Activated CD4-positive, CD25-positive, alpha-beta regulatory T cell treated with anti-CD3 and anti-CD28 coated beads, Interleukin-2, amount 50 U/mL, for 16 hours (primary cell): Measurements from ENCODE around the gene FADS6.

ENCODE experiments used
- DNase-seq: peaks from one replicate; pipeline ENCODE4 v3.0.0-alpha.2; 2020; ENCODE audit warnings: low read depth, low spot score

Gene FADS6

GRCh38 chr17:74892974-74893911 is at the start of gene FADS6:
Gene FADS6, minus strand, starts transcription at chr17:74893633. Its CDS starts 38 bp downstream, at chr17:74893595.
- no peak for DNase-seq

- DNase-seq, result no peak
These were observed 47.8 kb upstream of the FADS6 start for GRCh38 chr17:74941128-74941725.

- no peak for DNase-seq
These were observed 46.1 kb upstream of the FADS6 start for GRCh38 chr17:74939534-74939933.

- DNase-seq, result no peak
These were observed 44.9 kb upstream of the FADS6 start for GRCh38 chr17:74938194-74938950.

GRCh38 chr17:74937064-74938051 is 43.9 kb upstream of the FADS6 start:
- no peak for DNase-seq

GRCh38 chr17:74936470-74936799 is 43.0 kb upstream of the FADS6 start:
- DNase-seq, result no peak

GRCh38 chr17:74935585-74936469 is 42.4 kb upstream of the FADS6 start, which contains the start of gene OTOP3:
Gene OTOP3, plus strand, starts transcription at chr17:74935898. Its CDS starts 24 bp downstream, at chr17:74935922.
- no peak for DNase-seq

GRCh38 chr17:74935048-74935447 is 41.6 kb upstream of the FADS6 start:
- no peak for DNase-seq

GRCh38 chr17:74930535-74931036 is 37.2 kb upstream of the FADS6 start:
- DNase-seq, result no peak

- DNase-seq, result no peak
These were observed 35.4 kb upstream of the FADS6 start for GRCh38 chr17:74928786-74929185.

GRCh38 chr17:74925242-74925641 is 31.8 kb upstream of the FADS6 start:
- no peak for DNase-seq

- no peak for DNase-seq
These were observed 31.0 kb upstream of the FADS6 start, which contains the start of gene OTOP2 for GRCh38 chr17:74924250-74924948. Gene OTOP2, plus strand, starts transcription at chr17:74924273. Its CDS starts 360 bp downstream, at chr17:74924633.

GRCh38 chr17:74923538-74924249 is 30.3 kb upstream of the FADS6 start:
- peak; percentile 43 for DNase-seq

GRCh38 chr17:74922694-74923537 is 29.5 kb upstream of the FADS6 start, which contains the start of gene USH1G:
Gene USH1G, minus strand, starts transcription at chr17:74923255. Its CDS starts 182 bp downstream, at chr17:74923073.
- DNase-seq, result no peak

GRCh38 chr17:74922172-74922571 is 28.7 kb upstream of the FADS6 start:
- DNase-seq, result no peak

- no peak for DNase-seq
These were observed 28.3 kb upstream of the FADS6 start for GRCh38 chr17:74921769-74922168.

GRCh38 chr17:74921026-74921681 is 27.7 kb upstream of the FADS6 start:
- DNase-seq, result no peak
